HG02970 (cell line): ENCODE data around the gene RNASE1.

Experiments
- ATAC-seq: cut with Tn5 transposase; IDR thresholded peaks from one replicate; pipeline ENCODE4 v1.9.1; 2021; ENCODE audit warnings: mild to moderate bottlenecking, moderate library complexity, moderate number of reproducible peaks; ENCODE audit not compliant: unreplicated experiment, low FRiP score

Gene RNASE1

GRCh38 chr14:20809917-20810316 lies 7.3 kb upstream of the RNASE1 start:
- ATAC-seq: no peak

- no peak for ATAC-seq
These were observed 5.5 kb upstream of the RNASE1 start for GRCh38 chr14:20808162-20808483.

GRCh38 chr14:20807304-20808161 lies 4.9 kb upstream of the RNASE1 start:
- ATAC-seq: no peak

- ATAC-seq: no peak
These were observed 2.8 kb upstream of the RNASE1 start for GRCh38 chr14:20805485-20805884.

- no peak for ATAC-seq
These were observed 579 bp upstream of the RNASE1 start for GRCh38 chr14:20803223-20803622.

GRCh38 chr14:20801726-20802125 lies 918 bp downstream of the RNASE1 start:
- ATAC-seq: no peak

- no peak for ATAC-seq
These were observed 2.6 kb downstream of the RNASE1 start for GRCh38 chr14:20799892-20800544.

GRCh38 chr14:20799456-20799891 lies 3.2 kb downstream of the RNASE1 start:
- no peak for ATAC-seq

GRCh38 chr14:20798932-20799331 lies 3.7 kb downstream of the RNASE1 start:
- ATAC-seq: no peak

- no peak for ATAC-seq
These were observed 4.3 kb downstream of the RNASE1 start for GRCh38 chr14:20798318-20798717.

- ATAC-seq: no peak
These were observed 5.5 kb downstream of the RNASE1 start for GRCh38 chr14:20797164-20797563.

GRCh38 chr14:20794644-20795369 lies 7.8 kb downstream of the RNASE1 start:
- no peak for ATAC-seq

GRCh38 chr14:20792556-20792955 lies 10.1 kb downstream of the RNASE1 start:
- ATAC-seq: no peak

GRCh38 chr14:20791597-20791996 lies 11.0 kb downstream of the RNASE1 start:
- no peak for ATAC-seq

GRCh38 chr14:20791187-20791586 lies 11.5 kb downstream of the RNASE1 start:
- no peak for ATAC-seq

GRCh38 chr14:20790464-20791116 lies 12.1 kb downstream of the RNASE1 start:
- ATAC-seq: no peak

- ATAC-seq: no peak
These were observed 13.3 kb downstream of the RNASE1 start for GRCh38 chr14:20789230-20789813.

- ATAC-seq: no peak
These were observed 15.6 kb downstream of the RNASE1 start for GRCh38 chr14:20787025-20787424.

- no peak for ATAC-seq
These were observed 20.3 kb downstream of the RNASE1 start for GRCh38 chr14:20782280-20782890.

- ATAC-seq: no peak
These were observed 20.8 kb downstream of the RNASE1 start for GRCh38 chr14:20781803-20782202.
